NT2/D1 (cell line): ENCODE data around the gene SAMD9.

Source experiments
- YY1 ChIP-seq: IDR thresholded peaks from 2 replicates; pipeline ENCODE4 v1.6.1; 2011; ENCODE audit not compliant: insufficient read length, insufficient read depth
- ZNF274 ChIP-seq: IDR thresholded peaks from 2 replicates; pipeline ENCODE4 v1.6.1; 2011; ENCODE audit warnings: mild to moderate bottlenecking, low read depth, low read length

DNA sequence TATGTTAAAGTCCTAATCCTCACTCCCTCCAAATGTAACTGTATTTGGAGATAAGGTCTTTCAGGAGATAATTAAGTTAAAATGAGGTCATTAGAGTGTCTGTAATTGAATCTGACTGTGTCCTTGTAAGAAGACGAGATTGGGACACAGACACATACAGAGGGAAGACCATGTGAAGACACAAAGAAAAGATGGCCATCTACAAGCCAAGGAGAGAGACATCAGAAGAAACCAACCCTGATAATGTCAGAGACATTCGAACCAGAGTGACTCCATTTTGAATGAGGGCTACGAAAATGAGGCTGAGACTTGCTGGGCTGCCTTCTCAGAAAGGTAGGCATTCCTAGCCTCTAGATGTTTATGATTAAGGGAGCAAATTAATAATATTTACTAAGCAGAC is 30.9 kb upstream of the SAMD9 start:
- TF ChIP-seq YY1 (no peak), ZNF274 (no peak)
